T follicular helper cell (primary cell): ENCODE measurements around the gene CLEC2B.
"Not testable (repeated sequence)": the region's sequence is repeated elsewhere in the genome, so short reads cannot be mapped to it uniquely, and the experiment has no call there.

Experiments
- DNase-seq: peaks from one replicate; pipeline ENCODE4 v3.0.0-alpha.2; 2020; ENCODE audit warnings: low read depth
- total RNA-seq, 2 experiments: gene quantifications; one replicate each; lab custom pipeline; 2026; lab: John Stamatoyannopoulos, UW

CLEC2B gene
- total RNA-seq, result 27.3 to 83.4 reads per million in 2 experiments

- DNase-seq, result no peak
Measured at GRCh38 chr12:9869307-9870161, at the start of gene CLEC2B. CLEC2B (minus strand) TSS chr12:9869354.

GRCh38 chr12:9911708-9912107, 42.6 kb upstream of the CLEC2B start:
- no peak for DNase-seq

- no peak for DNase-seq
Measured at GRCh38 chr12:9910716-9911421, 41.7 kb upstream of the CLEC2B start.

DNA sequence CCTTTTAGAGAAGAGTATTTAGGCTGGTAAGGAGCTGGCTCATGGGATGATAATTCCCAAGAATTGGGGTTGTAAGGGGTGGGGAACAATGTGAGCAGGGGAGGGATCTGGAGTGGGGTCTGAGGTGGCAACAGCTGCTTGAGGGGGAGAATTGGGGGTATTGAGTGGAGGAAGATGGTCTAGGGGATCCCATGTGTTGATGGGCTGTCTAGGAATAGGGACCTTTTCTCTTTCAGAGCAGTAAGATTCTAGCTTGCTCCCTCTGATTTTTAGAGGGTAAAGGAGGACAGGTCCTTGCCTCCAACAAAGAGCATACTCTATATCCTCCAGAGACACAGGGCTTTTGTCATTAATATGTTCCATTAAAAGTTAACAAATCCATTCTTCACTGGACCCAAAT, 40.6 kb upstream of the CLEC2B start:
- DNase-seq, result no peak

GRCh38 chr12:9908350-9908749, 39.2 kb upstream of the CLEC2B start:
- DNase-seq, result no peak

DNA sequence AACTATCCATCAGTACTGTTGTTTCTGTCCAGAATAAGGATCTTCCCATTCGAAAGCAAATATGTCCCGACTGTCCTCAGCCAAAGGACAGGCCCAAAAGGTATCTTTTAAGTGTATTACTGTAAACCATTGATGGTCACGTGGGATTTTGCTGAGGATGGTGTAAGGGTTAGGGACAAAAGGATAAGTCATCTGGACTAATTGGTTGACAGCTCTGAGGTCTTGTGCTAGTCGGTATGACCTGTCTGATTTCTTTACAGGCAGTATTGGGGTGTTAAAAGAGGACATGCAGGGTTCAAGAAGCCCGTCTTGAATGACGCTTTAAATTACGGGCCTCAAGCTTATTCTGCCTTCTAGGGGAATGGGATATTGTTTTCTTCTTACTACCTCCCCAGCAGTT, 38.6 kb upstream of the CLEC2B start:
- no peak for DNase-seq

GRCh38 chr12:9906873-9907272, 37.7 kb upstream of the CLEC2B start:
- no peak for DNase-seq

DNA sequence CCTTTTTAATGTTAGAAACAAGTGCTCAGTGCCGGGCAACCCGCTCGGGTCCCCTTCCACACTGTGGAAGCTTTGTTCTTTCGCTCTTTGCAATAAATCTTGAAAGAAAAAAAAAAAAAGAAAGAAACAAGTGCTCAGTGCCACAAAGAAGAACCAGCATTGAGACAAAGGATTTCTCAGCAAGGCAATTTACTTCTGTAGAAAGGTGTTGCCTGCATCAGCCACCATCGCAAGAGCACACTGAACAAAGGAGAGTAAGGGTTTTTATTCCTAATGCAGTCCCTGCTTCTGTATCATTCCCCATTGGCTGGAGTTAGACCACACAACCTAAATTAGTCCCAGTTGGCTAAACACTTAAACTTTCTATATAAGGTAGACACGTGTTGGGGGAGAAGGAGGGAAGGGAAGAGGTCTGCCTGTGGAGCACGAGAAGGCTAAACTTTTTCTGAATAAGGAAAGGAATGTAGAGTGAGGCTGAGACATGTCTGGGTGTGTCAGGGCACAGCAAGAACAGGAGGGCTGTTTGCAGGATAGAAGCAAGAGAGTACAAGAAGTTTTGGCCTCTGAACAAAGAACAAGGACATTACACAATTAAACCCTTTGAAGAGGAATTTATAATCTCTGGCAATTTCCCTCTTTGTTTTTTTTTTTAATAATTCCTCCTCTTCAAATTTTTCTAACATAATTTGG, 33.5 kb upstream of the CLEC2B start:
- no peak for DNase-seq

- no peak for DNase-seq
Measured at GRCh38 chr12:9900930-9901329, 31.8 kb upstream of the CLEC2B start.

- DNase-seq, result no peak
Measured at GRCh38 chr12:9899209-9899608, 30.1 kb upstream of the CLEC2B start.

GRCh38 chr12:9897535-9897934, 28.4 kb upstream of the CLEC2B start:
- DNase-seq, result no peak

DNA sequence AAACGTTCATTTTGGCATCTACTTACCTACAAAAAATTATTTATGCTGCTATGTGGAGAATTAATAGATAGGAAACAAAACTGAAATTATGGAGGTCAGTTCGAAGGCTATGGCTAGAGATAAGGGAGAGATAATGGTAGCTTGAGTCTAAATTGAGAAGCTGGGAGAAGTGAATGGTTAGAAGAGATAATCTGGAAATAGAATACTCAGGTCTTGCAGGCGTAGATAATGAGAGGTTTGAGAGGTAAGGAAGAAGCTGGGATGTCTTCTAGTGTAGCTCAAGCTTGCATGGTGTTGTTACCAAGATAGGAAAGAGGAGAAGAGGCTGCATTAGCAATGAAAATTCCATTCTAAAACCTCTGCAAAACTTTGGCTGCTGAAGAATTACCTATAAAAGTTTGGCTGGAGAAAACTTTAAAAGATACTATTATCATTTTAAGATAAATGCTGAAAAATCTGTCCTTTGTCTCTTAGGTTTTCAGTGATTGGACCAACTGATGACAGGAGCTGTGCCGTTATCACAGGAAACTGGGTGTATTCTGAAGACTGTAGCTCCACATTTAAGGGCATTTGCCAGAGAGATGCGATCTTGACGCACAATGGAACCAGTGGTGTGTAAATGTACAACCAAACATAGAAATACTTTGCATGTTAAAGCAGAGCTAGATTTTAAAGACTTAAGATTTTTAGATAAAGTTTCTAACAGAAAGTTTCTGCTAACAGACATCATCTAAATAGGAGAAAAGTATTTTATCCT, 26.2 kb upstream of the CLEC2B start:
- DNase-seq, result no peak

- no peak for DNase-seq
Measured at GRCh38 chr12:9888665-9889273, 19.6 kb upstream of the CLEC2B start.

DNA sequence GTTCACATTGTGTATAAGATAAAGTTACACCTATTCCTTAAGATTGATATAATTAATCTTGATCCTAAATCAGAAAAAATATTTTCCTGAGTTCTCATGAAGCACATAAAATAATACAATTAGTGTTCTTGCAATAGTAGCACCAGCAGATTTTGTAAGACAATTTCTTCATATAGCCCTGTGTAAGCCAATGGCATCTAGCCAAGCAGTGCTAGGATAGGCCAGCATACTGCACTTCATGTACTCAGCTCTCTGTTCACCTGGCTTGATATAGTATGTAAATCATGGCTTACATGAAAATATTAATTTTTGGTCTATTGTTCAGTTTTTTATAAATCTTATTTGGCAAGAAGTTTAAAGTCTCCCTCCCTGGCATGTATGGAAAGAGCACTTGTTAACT, 14.0 kb upstream of the CLEC2B start:
- no peak for DNase-seq

GRCh38 chr12:9881988-9882387, 12.8 kb upstream of the CLEC2B start:
- DNase-seq, result no peak

GRCh38 chr12:9881246-9881645, 12.1 kb upstream of the CLEC2B start, which contains the start of gene KLRF2:
KLRF2 (plus strand) TSS chr12:9881489; CDS start chr12:9881596, 107 bp downstream.
- no peak for DNase-seq

DNA sequence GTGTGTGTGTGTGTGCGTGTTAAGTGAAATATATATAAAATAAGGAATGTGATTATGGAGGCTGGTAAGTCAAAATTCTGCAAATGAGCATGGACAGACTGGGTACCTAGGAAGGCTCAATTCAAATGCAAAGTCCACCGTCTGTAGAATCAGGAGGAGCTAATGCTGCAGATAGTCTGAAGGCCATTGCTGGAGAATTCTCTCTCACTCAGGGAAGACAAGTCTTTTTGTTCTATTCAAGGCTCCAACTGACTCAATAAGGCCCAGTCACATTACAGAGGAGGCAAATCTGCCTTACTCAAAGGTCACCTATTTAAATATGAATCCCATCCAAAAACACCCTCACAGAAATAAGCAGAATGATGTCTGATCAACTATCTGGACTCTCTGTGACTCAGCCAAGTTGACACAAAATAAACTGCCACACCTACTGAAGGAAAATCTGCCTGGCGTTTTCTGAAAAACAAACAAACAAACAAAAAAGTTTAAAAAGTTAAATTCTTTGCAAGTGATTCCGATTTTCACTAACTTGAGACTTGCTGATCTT, 11.5 kb upstream of the CLEC2B start:
- DNase-seq, result no peak

GRCh38 chr12:9876120-9876519, 7.0 kb upstream of the CLEC2B start:
- DNase-seq, result not testable (repeated sequence)

GRCh38 chr12:9872742-9873141, 3.6 kb upstream of the CLEC2B start:
- no peak for DNase-seq

DNA sequence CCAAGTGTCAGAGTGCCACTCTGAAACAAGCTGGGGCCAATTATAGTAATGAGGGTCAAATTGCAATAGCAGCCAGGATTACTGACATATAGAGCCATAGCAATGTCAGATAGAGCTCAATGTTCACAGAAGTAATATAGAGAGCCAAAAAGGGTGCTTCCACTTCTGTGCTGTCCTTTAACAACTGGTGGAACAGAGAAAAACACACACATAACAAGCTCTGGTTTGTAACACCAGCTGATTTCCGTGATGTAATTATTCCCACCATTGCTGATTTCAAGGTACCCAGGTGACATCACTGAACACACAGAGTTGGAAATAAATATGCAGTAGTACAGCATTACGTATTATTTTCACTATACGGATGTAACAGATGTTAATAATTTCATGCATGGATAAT, 3.0 kb upstream of the CLEC2B start:
- DNase-seq, result no peak

DNA sequence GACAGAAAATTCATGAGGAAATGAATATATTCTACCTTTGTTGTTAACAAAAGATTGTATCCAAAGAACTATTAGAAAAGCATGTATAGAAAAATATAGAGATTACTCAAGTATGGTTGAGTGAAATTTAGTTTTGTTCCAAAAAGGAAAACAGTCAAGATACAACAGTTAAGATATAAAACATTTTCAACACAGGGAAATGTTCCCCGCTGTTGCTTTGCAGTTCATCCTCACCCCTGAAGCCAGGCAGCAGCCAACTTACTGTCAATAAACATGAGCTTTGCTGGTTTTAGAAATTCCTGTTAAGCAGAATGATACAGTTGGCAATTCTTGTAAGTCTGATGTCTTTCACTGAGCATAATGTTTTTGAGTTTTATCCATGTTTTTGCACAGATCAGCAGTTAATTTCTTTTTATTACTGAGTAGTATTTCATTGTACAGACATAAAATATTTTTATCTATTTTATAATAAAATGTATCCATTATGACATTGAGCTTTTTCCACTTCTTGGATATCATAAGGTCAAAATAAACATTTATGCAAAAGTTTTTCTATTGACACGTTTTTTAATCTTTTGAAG, 1.2 kb upstream of the CLEC2B start:
- DNase-seq, result no peak
